Endothelial cell (in vitro differentiated cells): ENCODE data around the gene FKBP10. TPM values are rescaled to one million over a fixed set of nuclear protein-coding genes. Genes with fewer than 3 reads are reported as not detected.
"Not testable (repeated sequence)": the region's sequence is repeated elsewhere in the genome, so short reads cannot be mapped to it uniquely, and the experiment has no call there.

Source experiments
- DNase-seq: peaks from one replicate; pipeline ENCODE4 v3.0.0; 2021; ENCODE audit warnings: low spot score
- H3K27ac Mint-ChIP-seq: one replicate; pipeline ENCODE4 v1.8.0; 2021; ENCODE audit warnings: mixed read lengths, inconsistent platforms; ENCODE audit not compliant: unreplicated experiment
- H3K27me3 Mint-ChIP-seq: one replicate; pipeline ENCODE4 v1.8.0; 2021; ENCODE audit warnings: mild to moderate bottlenecking, moderate library complexity, mixed read lengths, inconsistent platforms; ENCODE audit not compliant: unreplicated experiment
- H3K36me3 Mint-ChIP-seq: one replicate; pipeline ENCODE4 v1.8.0; 2021; ENCODE audit warnings: mild to moderate bottlenecking, low read depth, mixed read lengths, inconsistent platforms; ENCODE audit not compliant: unreplicated experiment
- H3K4me1 Mint-ChIP-seq: one replicate; pipeline ENCODE4 v1.8.0; 2021; ENCODE audit warnings: mild to moderate bottlenecking, mixed read lengths, inconsistent platforms; ENCODE audit not compliant: unreplicated experiment
- H3K4me3 Mint-ChIP-seq: one replicate; pipeline ENCODE4 v1.8.0; 2021; ENCODE audit warnings: mild to moderate bottlenecking, mixed read lengths, inconsistent platforms; ENCODE audit not compliant: unreplicated experiment
- H3K9me3 Mint-ChIP-seq: one replicate; pipeline ENCODE4 v1.8.0; 2021; ENCODE audit warnings: mixed read lengths, inconsistent platforms; ENCODE audit not compliant: unreplicated experiment
- CTCF ChIP-seq: fragments of 200-600 bp; sonication (generic); IDR thresholded peaks from one replicate; pipeline ENCODE4 v1.5.0; 2021; ENCODE audit warnings: antibody characterized with exemption; ENCODE audit not compliant: unreplicated experiment
- total RNA-seq: library from RNA; stranded (reverse); fragmentation: NEBNext Ultra II Directional; extraction: Animal tissue kit (Norgen Biotek cat#: 25700); gene quantifications from one replicate; pipeline ENCODE4 v1.2.1, GENCODE V29; 2021; ENCODE audit not compliant: unreplicated experiment

FKBP10 gene
- total RNA-seq, 1 donor from 2014 or later, result 167 TPM

DNA sequence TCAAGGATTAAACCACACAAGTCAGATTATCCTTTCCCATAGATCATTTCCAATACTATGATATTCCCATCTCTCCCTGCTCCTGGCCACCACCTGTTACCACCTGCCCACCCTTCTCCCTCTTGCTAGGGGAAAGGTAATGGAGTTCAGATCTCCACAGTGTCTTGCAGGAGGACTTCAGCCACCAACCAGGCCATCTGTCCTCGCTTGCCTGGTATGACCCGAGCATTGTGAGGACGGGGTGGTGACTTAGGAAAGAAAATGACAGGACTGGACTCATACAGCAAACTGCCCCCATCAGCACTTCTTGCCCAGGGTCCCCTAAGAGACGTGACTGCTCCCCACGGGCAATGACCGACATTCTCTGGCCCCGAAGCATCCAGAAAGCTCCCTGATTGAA is 10.8 kb downstream of the FKBP10 start:
- no peaks in the 10 kb centered on the region for H3K4me1 Mint-ChIP-seq
- H3K9me3 Mint-ChIP-seq, result no peaks in the 10 kb centered on the region
- DNase-seq, result no peak
- no peak for TF ChIP-seq CTCF
- peaks cover 4% of the 10 kb centered on the region for H3K27me3 Mint-ChIP-seq
- H3K4me3 Mint-ChIP-seq, result no peak overlapping the region
- no peak overlapping the region for H3K27ac Mint-ChIP-seq
- no peaks in the 10 kb centered on the region for H3K36me3 Mint-ChIP-seq

DNA sequence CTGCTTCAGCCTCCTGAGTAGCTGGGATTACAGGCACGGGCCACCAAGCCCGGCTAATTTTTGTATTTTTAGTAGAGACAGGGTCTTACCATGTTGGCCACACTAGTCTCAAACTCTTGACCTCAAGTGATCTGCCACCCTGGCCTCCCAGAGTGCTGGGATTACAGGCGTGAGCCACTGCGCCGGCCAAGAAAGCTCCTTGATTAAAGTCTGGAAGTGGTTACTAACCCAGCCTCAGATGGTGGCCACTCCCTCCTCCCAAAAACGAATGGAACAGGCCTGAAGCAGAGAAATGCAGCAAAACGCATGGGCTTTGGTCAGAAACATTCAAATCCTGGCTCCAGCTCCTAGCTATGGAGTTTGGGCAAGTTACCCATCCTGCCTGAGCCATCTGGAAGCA is 11.3 kb downstream of the FKBP10 start:
- DNase-seq, result no peak
- Mint-ChIP-seq H3K36me3 (no peaks in the 10 kb centered on the region), H3K9me3 (no peaks in the 10 kb centered on the region), H3K27ac (no peak overlapping the region), H3K4me3 (no peak overlapping the region), H3K4me1 (no peaks in the 10 kb centered on the region), H3K27me3 (peaks cover 4% of the 10 kb centered on the region)
- TF ChIP-seq CTCF, result no peak

- H3K36me3 Mint-ChIP-seq, result peaks cover 4% of the 10 kb centered on the region
- TF ChIP-seq CTCF, result no peak
- peaks cover 4% of the 10 kb centered on the region for H3K27me3 Mint-ChIP-seq
- peak overlapping the region; percentile 18 for H3K4me3 Mint-ChIP-seq
- H3K4me1 Mint-ChIP-seq, result no peaks in the 10 kb centered on the region
- H3K9me3 Mint-ChIP-seq, result no peaks in the 10 kb centered on the region
- no peak overlapping the region for H3K27ac Mint-ChIP-seq
- no peak for DNase-seq
These were observed 12.5 kb downstream of the FKBP10 start for GRCh38 chr17:41825175-41825845.

DNA sequence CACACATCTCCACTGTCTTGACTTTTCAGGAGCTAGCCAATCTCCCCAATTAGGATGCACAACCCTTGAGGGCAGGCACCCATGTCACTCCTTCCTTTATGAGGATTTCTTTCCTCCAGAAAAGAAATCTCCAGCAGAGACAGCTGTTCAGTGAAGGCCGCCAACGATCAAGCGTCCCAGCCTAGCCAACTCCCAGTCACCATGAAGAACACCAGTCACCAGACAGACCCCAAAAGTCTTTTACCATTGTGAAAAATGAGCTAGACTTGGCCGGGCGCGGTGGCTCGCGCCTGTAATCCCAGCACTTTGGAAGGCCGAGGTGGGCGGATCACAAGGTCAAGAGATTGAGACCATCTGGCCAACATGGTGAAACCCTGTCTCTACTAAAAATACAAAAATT is 17.2 kb downstream of the FKBP10 start:
- not testable (repeated sequence) for H3K27me3 Mint-ChIP-seq, H3K9me3 Mint-ChIP-seq, H3K4me1 Mint-ChIP-seq, H3K27ac Mint-ChIP-seq, DNase-seq
- Mint-ChIP-seq H3K36me3 (peaks cover 17% of the 10 kb centered on the region), H3K4me3 (peak overlapping the region; percentile 12)

GRCh38 chr17:41835214-41835799 is 22.5 kb downstream of the FKBP10 start:
- H3K27ac Mint-ChIP-seq, result no peak overlapping the region
- H3K27me3 Mint-ChIP-seq, result peaks cover 2% of the 10 kb centered on the region
- H3K9me3 Mint-ChIP-seq, result no peaks in the 10 kb centered on the region
- H3K36me3 Mint-ChIP-seq, result peaks cover 13% of the 10 kb centered on the region
- no peaks in the 10 kb centered on the region for H3K4me1 Mint-ChIP-seq
- H3K4me3 Mint-ChIP-seq, result peak overlapping the region; percentile 92
- DNase-seq, result no peak
- no peak for TF ChIP-seq CTCF
